ENCODE results near the gene ATXN7L3B.
"Not testable (repeated sequence)": the region's sequence is repeated elsewhere in the genome, so short reads cannot be mapped to it uniquely, and the experiment has no call there.

- not testable (repeated sequence) for TF ChIP-seq POLR2A (IDR thresholded peaks at IDR 0.05; ENCODE audit: low read depth, low read length); TAF1 (IDR thresholded peaks at IDR 0.05; ENCODE audit: borderline replicate concordance, low read depth, low read length); POLR2AphosphoS5 (IDR thresholded peaks at IDR 0.05; ENCODE audit: low read depth, low read length)
These were observed 28.6 kb upstream of the ATXN7L3B start for GRCh38 chr12:74508873-74509657.

Data from GM12892 (cell line).